Osteoblast (primary cell): ENCODE results near the gene CELF5. TPM values are rescaled to one million over a fixed set of nuclear protein-coding genes. Genes with fewer than 3 reads are reported as not detected.
A peak's percentile ranks its signal among the peaks of the same experiment; 100 is the strongest.

Source experiments
- DNase-seq: peaks from one replicate; pipeline ENCODE4 v3.0.0; 2011; ENCODE audit warnings: low spot score, mixed read lengths; ENCODE audit not compliant: insufficient read length; ENCODE audit errors: missing footprints
- H2AFZ ChIP-seq: 2 replicates; pipeline ENCODE4 v1.6.0; 2011; ENCODE audit warnings: mild to moderate bottlenecking, low read length
- H3K27ac ChIP-seq: 2 replicates; pipeline ENCODE4 v1.5.1; 2011; ENCODE audit warnings: mild to moderate bottlenecking, low read depth, low read length, moderate library complexity
- H3K27me3 ChIP-seq: 2 replicates; pipeline ENCODE4 v1.6.0; 2012; ENCODE audit warnings: mild to moderate bottlenecking, control low read depth, inconsistent platforms, low read length, moderate library complexity; ENCODE audit not compliant: insufficient read depth
- H3K36me3 ChIP-seq: 2 replicates; pipeline ENCODE4 v1.5.1; 2011; ENCODE audit warnings: mild to moderate bottlenecking, low read length, control low read depth, moderate library complexity; ENCODE audit not compliant: insufficient read depth
- H3K4me1 ChIP-seq: 2 replicates; pipeline ENCODE4 v1.5.1; 2011; ENCODE audit warnings: mild to moderate bottlenecking, low read length, control low read depth, moderate library complexity; ENCODE audit not compliant: insufficient read depth
- H3K4me2 ChIP-seq: 2 replicates; pipeline ENCODE4 v1.6.0; 2011; ENCODE audit warnings: mild to moderate bottlenecking, low read length; ENCODE audit not compliant: insufficient read depth
- H3K4me3 ChIP-seq: fragments of 200-600 bp; sonication (generic); 3 replicates; pipeline ENCODE4 v1.5.1; 2012; ENCODE audit warnings: mild to moderate bottlenecking, low read length, inconsistent platforms; ENCODE audit not compliant: insufficient read depth
- H3K79me2 ChIP-seq: 2 replicates; pipeline ENCODE4 v1.6.0; 2012; ENCODE audit warnings: mild to moderate bottlenecking, low read length, control low read depth, inconsistent platforms; ENCODE audit not compliant: insufficient read depth
- H3K9me3 ChIP-seq: 2 replicates; pipeline ENCODE4 v1.5.1; 2011; ENCODE audit warnings: low read depth, low read length, control low read depth
- H4K20me1 ChIP-seq: 2 replicates; pipeline ENCODE4 v1.6.0; 2012; ENCODE audit warnings: mild to moderate bottlenecking, low read length, control low read depth; ENCODE audit not compliant: insufficient read depth
- total RNA-seq: library from RNA; depleted of rRNA; stranded (reverse); fragments of >200 nt; gene quantifications from 2 replicates; pipeline ENCODE4 v1.2.3, GENCODE V29; 2012
- TF ChIP-seq, protein P1 (sequence below): IDR thresholded peaks from 2 replicates; pipeline ENCODE4 v1.5.1; 2011; ENCODE audit warnings: mild to moderate bottlenecking, low read depth, low read length, moderate library complexity; ENCODE audit errors: extremely low read depth

CELF5 gene
- total RNA-seq, 1 donor, result not detected

DNA sequence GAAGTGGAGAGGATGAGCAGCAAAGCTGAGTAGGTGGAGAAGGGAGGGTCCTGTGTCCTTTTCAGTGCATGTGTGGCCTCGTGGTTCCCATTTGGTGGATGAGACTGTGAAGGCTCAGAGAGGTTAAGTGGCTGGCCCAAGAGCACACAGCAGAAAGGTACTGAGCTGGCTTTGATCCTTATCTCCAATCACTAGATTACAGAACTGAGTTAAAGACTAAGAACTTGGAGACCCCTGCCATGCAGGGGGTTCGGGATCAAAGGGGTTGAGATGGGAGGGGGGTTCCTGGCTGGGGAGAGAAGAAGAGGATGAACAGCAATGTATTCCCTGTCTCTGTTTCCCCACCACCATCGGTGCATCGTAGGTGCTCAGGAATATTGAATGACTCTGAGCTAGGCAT lies 11.8 kb downstream of the CELF5 start:
- no peaks in the 10 kb centered on the region for H3K79me2 ChIP-seq
- H3K27ac ChIP-seq, result no peak overlapping the region
- no peaks in the 10 kb centered on the region for H3K36me3 ChIP-seq
- H3K4me1 ChIP-seq, result no peaks in the 10 kb centered on the region
- TF ChIP-seq, protein P1, sequence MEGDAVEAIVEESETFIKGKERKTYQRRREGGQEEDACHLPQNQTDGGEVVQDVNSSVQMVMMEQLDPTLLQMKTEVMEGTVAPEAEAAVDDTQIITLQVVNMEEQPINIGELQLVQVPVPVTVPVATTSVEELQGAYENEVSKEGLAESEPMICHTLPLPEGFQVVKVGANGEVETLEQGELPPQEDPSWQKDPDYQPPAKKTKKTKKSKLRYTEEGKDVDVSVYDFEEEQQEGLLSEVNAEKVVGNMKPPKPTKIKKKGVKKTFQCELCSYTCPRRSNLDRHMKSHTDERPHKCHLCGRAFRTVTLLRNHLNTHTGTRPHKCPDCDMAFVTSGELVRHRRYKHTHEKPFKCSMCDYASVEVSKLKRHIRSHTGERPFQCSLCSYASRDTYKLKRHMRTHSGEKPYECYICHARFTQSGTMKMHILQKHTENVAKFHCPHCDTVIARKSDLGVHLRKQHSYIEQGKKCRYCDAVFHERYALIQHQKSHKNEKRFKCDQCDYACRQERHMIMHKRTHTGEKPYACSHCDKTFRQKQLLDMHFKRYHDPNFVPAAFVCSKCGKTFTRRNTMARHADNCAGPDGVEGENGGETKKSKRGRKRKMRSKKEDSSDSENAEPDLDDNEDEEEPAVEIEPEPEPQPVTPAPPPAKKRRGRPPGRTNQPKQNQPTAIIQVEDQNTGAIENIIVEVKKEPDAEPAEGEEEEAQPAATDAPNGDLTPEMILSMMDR, result no peak
- H3K4me3 ChIP-seq, result no peak overlapping the region
- H3K9me3 ChIP-seq, result no peaks in the 10 kb centered on the region
- no peak overlapping the region for H3K4me2 ChIP-seq
- H3K27me3 ChIP-seq, result no peaks in the 10 kb centered on the region
- DNase-seq, result peak; percentile 58
- H4K20me1 ChIP-seq, result no peaks in the 10 kb centered on the region
- no peak overlapping the region for H2AFZ ChIP-seq

DNA sequence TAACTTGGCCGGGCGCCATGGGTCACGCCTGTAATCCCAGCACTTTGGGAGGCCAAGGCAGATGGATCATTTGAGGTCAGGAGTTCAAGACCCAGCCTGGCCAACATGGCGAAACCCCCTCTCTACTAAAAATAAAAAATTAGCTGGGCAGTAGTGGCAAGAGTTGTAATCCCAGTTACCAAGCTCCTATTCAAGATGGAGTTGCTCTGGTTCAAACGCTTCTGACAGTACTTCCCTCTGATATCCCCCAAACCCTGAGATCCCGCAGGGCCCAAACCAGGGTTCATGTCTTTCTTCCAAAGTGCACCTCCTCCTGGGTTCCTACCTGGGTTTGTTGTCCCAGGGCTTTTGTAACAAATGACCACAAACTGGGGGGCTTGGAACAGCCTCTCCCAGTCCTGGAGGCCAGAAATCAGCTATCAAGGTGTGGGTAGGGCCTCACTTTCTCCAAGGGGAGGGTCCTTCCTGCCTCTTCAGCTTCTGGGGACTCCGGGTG lies 13.7 kb downstream of the CELF5 start:
- peak; percentile 39 for DNase-seq
- TF ChIP-seq, protein P1, result no peak
- H3K4me3 ChIP-seq, result no peak overlapping the region
- H2AFZ ChIP-seq, result no peak overlapping the region
- H3K79me2 ChIP-seq, result no peaks in the 10 kb centered on the region
- H3K36me3 ChIP-seq, result no peaks in the 10 kb centered on the region
- H4K20me1 ChIP-seq, result no peaks in the 10 kb centered on the region
- no peaks in the 10 kb centered on the region for H3K4me1 ChIP-seq
- H3K27ac ChIP-seq, result no peak overlapping the region
- no peaks in the 10 kb centered on the region for H3K27me3 ChIP-seq
- no peaks in the 10 kb centered on the region for H3K9me3 ChIP-seq
- no peak overlapping the region for H3K4me2 ChIP-seq

DNA sequence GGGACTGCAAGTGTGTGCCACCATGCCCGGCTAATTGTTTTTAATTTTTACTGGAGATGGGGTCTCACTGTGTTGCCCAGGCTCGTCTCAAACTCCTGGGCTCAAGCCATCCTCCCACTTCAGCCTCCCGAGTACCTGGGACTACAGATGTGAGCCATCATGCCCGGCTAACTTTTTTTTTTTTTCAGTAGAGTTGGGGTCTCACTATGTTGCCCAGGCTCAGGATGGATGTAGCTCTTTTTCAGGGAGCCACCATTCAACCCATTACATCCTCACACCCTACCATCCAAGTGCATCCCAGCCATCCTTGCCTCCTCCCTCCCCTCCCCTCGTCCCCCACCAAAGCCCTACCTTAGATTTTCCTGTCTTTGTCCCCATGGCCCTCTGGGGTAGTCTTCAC lies 14.9 kb downstream of the CELF5 start:
- Histone ChIP-seq H3K4me1 (no peaks in the 10 kb centered on the region), H3K27me3 (no peaks in the 10 kb centered on the region), H3K79me2 (no peaks in the 10 kb centered on the region), H3K4me3 (no peak overlapping the region), H2AFZ (no peak overlapping the region), H3K4me2 (no peak overlapping the region), H4K20me1 (no peaks in the 10 kb centered on the region), H3K27ac (no peak overlapping the region), H3K9me3 (no peaks in the 10 kb centered on the region), H3K36me3 (no peaks in the 10 kb centered on the region)
- TF ChIP-seq, protein P1, result no peak
- no peak for DNase-seq

DNA sequence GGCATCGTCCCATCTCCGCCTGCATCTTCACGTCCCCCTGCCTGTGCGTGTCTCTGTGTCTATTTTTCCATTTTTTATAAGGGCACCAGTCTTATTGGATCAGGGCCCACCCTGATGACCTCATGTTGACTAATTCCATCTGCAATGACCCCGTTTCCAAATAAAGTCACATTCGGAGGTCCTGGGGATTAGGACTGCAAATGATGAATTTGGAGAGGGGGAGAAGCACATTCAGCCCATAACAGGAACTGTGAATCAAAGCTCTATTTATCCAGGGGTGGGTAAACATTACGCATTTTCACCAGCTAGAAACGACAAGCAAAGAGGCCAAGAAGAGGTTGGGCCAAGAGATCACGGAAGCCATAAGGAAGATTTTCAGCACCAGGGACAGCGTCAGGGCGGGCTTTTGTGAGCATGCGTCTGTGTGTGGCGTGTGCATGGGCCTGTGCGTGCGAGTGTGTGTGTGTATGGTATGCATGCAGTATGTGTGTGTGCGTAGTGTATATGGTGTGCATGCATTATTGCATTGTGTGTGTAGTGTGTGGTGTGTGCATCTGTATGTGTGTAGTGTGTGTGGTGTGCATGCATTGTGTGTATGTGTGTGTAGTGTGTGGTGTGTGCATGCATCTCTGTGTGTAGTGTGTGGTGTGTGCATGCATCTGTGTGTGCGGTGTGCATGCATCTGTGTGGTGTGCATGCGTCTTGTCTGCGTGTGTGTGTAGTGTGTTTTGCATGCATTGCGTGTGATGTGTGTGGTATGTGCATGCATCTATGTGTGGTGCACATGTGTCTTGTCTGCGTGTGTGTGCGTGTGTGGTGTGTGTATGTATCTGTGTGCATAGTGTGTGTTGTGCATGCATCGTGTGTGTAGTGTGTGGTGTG lies 19.6 kb downstream of the CELF5 start:
- TF ChIP-seq, protein P1, result no peak
- Histone ChIP-seq H3K27ac (no peak overlapping the region), H2AFZ (no peak overlapping the region), H4K20me1 (no peaks in the 10 kb centered on the region), H3K4me3 (no peak overlapping the region), H3K4me2 (no peak overlapping the region), H3K79me2 (no peaks in the 10 kb centered on the region), H3K27me3 (no peaks in the 10 kb centered on the region), H3K36me3 (no peaks in the 10 kb centered on the region), H3K4me1 (no peaks in the 10 kb centered on the region), H3K9me3 (no peaks in the 10 kb centered on the region)
- peak; percentile 81 for DNase-seq
